ENCODE data around the gene VIPR2. TPM values are rescaled to one million over a fixed set of nuclear protein-coding genes. Genes with fewer than 3 reads are reported as not detected.

VIPR2 gene
- total RNA-seq, 2 donors from 2014 or later = 10.9 to 18.2 TPM

DNA sequence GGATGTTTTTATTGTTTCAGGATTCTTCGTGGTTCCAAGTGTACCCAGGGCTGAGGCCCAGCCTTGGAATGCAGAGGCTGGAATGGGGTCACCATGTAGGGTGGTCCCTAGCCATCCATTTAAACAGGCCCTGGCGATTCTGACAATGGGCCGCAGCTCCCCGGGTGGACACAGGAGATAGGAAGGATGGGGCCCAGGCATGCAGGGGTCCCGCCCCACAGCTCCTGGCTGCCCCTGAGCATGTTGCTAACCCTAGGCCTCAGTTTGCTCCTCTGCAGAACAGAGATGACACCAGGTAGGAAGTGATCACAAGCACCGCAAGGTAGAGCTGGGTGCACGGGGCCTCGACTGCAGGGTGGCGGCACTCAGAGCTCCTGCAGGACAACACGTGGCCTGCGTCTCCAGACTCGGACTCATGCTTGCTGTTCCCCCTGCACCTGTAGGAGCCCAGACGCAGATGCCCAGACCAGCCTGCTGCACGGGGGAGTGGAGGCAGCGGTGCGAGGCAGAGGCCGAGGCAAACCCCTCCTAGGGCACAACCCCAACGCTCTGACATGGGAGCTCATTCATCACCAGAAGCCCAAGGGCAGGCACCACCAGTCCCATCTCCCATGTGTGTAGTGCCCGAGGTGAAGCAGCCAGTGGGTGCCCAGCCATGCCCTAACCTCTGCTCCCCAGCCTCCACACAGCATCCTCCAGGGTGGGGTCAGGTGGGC lies 25.5 kb downstream of the VIPR2 start:
- DNase-seq (peak in 1 of 4 donors; percentile 9), ATAC-seq (no peak)
- WGBS, 2 donors = 92 to 100% methylated on average over 8 to 19 of the region's 19 CpGs
- no peak overlapping the region for H3K27ac ChIP-seq
- intact Hi-C loops (cut with DNase I) = no loop called here
- H3K4me3 ChIP-seq = no peak overlapping the region
- no peaks in the 10 kb centered on the region for H3K36me3 ChIP-seq (replicated peaks in 1 of 2; ENCODE audit: insufficient read depth in 1 of 2, low read depth in 2 of 2)
- H3K4me1 ChIP-seq = peaks cover 30% of the 10 kb centered on the region
- TF ChIP-seq, protein P1, sequence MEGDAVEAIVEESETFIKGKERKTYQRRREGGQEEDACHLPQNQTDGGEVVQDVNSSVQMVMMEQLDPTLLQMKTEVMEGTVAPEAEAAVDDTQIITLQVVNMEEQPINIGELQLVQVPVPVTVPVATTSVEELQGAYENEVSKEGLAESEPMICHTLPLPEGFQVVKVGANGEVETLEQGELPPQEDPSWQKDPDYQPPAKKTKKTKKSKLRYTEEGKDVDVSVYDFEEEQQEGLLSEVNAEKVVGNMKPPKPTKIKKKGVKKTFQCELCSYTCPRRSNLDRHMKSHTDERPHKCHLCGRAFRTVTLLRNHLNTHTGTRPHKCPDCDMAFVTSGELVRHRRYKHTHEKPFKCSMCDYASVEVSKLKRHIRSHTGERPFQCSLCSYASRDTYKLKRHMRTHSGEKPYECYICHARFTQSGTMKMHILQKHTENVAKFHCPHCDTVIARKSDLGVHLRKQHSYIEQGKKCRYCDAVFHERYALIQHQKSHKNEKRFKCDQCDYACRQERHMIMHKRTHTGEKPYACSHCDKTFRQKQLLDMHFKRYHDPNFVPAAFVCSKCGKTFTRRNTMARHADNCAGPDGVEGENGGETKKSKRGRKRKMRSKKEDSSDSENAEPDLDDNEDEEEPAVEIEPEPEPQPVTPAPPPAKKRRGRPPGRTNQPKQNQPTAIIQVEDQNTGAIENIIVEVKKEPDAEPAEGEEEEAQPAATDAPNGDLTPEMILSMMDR (IDR thresholded peaks at IDR 0.05) = no peak
- TF ChIP-seq POLR2A (IDR thresholded peaks at IDR 0.05) = no peak
- no peaks in the 10 kb centered on the region for H3K27me3 ChIP-seq
- no peaks in the 10 kb centered on the region for H3K9me3 ChIP-seq

DNA sequence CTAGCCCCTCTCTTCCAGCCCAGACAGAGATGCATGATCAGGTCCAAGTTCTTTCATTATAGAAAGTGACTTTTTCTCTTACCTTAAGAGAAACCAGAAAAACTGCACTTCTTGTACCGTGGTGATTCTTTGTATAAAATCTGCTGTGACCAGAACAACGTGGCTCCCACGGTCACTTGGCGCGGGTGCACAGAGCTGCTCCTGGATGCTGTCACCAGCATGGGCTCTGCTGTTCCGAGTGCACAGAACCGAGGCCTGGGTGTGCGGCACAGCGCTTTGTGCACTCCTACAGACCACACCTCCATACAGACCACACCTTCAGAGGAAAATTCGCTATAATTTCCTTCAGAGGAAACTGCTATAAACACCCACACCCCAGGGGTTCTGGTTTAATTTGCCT lies 26.0 kb downstream of the VIPR2 start:
- H3K4me3 ChIP-seq = no peak overlapping the region
- intact Hi-C loops (cut with DNase I) = no loop called here
- no peak for DNase-seq

DNA sequence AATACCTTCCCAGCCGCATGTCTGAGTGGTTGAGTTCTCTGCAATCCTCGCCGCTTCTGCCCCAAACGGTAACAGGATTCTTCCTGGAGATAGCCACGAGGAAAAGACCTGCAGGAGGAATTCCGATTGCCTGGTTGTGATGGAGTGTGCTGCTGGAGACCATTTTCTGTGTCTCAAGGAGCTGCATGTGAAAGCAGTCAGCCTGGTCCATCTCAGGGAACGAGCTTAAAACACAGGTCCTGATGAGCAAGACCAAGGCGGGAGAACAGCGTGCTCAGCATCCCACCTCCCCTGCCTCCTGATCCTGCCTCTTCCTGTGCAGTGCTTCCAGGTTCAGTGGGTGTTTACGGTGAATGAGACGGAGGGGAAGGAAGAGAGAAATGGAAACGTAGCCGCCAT lies 26.5 kb downstream of the VIPR2 start:
- intact Hi-C loops (cut with DNase I) = no loop called here
- Histone ChIP-seq H3K4me1 (peaks cover 35% of the 10 kb centered on the region), H3K9me3 (no peaks in the 10 kb centered on the region), H3K36me3 (replicated peaks in 1 of 2; ENCODE audit: insufficient read depth in 1 of 2, low read depth in 2 of 2) (no peaks in the 10 kb centered on the region), H3K27me3 (no peaks in the 10 kb centered on the region), H3K27ac (no peak overlapping the region), H3K4me3 (no peak overlapping the region)
- TF ChIP-seq, protein P1 (IDR thresholded peaks at IDR 0.05) = no peak
- TF ChIP-seq POLR2A (IDR thresholded peaks at IDR 0.05) = no peak
- ATAC-seq = no peak
- no peak for DNase-seq
- 84 to 89% methylated on average over 13 of the region's 13 CpGs for WGBS, 2 donors

More for the DNA sequence above, 26.0 kb downstream of the VIPR2 start:
- no peaks in the 10 kb centered on the region for H3K36me3 ChIP-seq (replicated peaks in 1 of 2; ENCODE audit: insufficient read depth in 1 of 2, low read depth in 2 of 2)
- TF ChIP-seq, protein P1 (IDR thresholded peaks at IDR 0.05) = no peak
- TF ChIP-seq POLR2A (IDR thresholded peaks at IDR 0.05) = no peak
- H3K27me3 ChIP-seq = no peaks in the 10 kb centered on the region
- peaks cover 30% of the 10 kb centered on the region for H3K4me1 ChIP-seq
- no peaks in the 10 kb centered on the region for H3K9me3 ChIP-seq
- no peak for ATAC-seq
- no peak overlapping the region for H3K27ac ChIP-seq
- 89 to 92% methylated on average over 10 of the region's 10 CpGs for WGBS, 2 donors

DNA sequence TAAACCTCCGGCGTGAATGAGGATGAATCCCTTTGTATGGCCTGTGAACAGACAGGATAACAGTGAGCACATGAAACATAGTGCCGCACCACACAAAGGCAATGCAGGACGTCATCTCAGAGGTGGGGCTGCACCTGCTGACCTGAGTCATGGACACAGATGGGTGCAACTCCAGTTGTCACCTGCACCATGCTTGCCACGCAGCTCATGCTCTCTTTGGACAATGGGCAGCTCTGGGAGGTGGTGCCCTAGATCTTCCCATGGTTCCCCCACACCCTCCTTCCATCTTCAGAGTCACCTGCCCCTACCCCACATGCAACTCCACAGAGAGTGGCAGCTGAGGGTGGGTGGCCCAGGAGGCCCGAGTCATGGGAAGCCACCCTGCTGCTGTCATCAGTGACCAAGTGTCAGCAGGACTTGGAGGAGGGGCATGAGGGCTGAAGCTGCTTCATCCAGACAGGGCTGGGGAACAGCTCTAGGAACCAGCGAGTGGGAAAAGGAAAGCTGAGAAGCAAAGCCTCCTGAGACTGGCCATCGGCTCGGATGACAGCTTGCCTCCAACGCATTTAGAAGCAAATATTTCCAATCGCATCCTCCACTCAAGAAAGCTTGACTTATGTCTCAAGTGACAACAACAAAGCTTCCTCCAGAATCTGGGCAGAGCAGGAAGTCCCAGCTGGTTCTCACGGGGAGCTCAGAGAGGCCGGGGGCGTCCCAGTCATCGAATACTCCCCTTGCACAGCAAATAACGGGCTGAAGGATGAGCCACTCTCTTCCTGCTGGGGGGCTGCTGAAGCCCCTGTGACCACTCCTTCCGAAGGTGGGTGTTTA lies 27.1 kb downstream of the VIPR2 start:
- TF ChIP-seq, protein P1 (IDR thresholded peaks at IDR 0.05) = no peak
- TF ChIP-seq POLR2A (IDR thresholded peaks at IDR 0.05) = no peak
- intact Hi-C loops (cut with DNase I) = no loop called here
- peak overlapping the region; percentile 87 to 97 (median 90) for H3K27ac ChIP-seq
- no peaks in the 10 kb centered on the region for H3K36me3 ChIP-seq (replicated peaks in 1 of 2; ENCODE audit: insufficient read depth in 1 of 2, low read depth in 2 of 2)
- H3K4me1 ChIP-seq = peaks cover 41% of the 10 kb centered on the region
- no peaks in the 10 kb centered on the region for H3K27me3 ChIP-seq
- H3K4me3 ChIP-seq = no peak overlapping the region
- DNase-seq (no peak), ATAC-seq (no peak)
- H3K9me3 ChIP-seq = no peaks in the 10 kb centered on the region
- WGBS, 2 donors = 69 to 92% methylated on average over 7 to 17 of the region's 17 CpGs
